ENCODE data around the gene OXT.

The OXT gene

GRCh38 chr20:3101737-3102574 is 30.5 kb downstream of the OXT start:
- Histone ChIP-seq H3K27me3 (ENCODE audit: control insufficient read depth, low read length) (no peaks in the 10 kb centered on the region), H3K4me3 (ENCODE audit: low read length) (no peak overlapping the region), H3K9me3 (ENCODE audit: control insufficient read depth, insufficient read depth, low read length) (no peaks in the 10 kb centered on the region), H3K9me2 (replicated peaks; ENCODE audit: control insufficient read depth, low read length) (no peaks in the 10 kb centered on the region), H3K4me2 (ENCODE audit: low read length) (no peak overlapping the region), H3K36me3 (ENCODE audit: control insufficient read depth, low read length) (no peaks in the 10 kb centered on the region), H4K20me1 (ENCODE audit: control insufficient read depth, insufficient read depth, low read depth, low read length) (no peaks in the 10 kb centered on the region), H3F3A (ENCODE audit: control insufficient read depth, insufficient read depth) (no peaks in the 10 kb centered on the region), H3K4me1 (ENCODE audit: control insufficient read depth, low read length) (no peaks in the 10 kb centered on the region), H3K27ac (ENCODE audit: low read depth, low read length) (no peak overlapping the region), H3K79me2 (ENCODE audit: control insufficient read depth, low read length) (no peaks in the 10 kb centered on the region)
- no peak for TF ChIP-seq CTCF (IDR thresholded peaks at IDR 0.05; ENCODE audit: low read depth, low read length, poor library complexity, severe bottlenecking)
- no peak for TF ChIP-seq EZH2phosphoT487 (IDR thresholded peaks at IDR 0.05; ENCODE audit: borderline replicate concordance, low read length)

GRCh38 chr20:3102575-3103368 is 31.4 kb downstream of the OXT start:
- Histone ChIP-seq H3K36me3 (ENCODE audit: control insufficient read depth, low read length) (no peaks in the 10 kb centered on the region), H3F3A (ENCODE audit: control insufficient read depth, insufficient read depth) (no peaks in the 10 kb centered on the region), H3K27ac (ENCODE audit: low read depth, low read length) (no peak overlapping the region), H4K20me1 (ENCODE audit: control insufficient read depth, insufficient read depth, low read depth, low read length) (no peaks in the 10 kb centered on the region), H3K4me3 (ENCODE audit: low read length) (no peak overlapping the region), H3K9me2 (replicated peaks; ENCODE audit: control insufficient read depth, low read length) (no peaks in the 10 kb centered on the region), H3K27me3 (ENCODE audit: control insufficient read depth, low read length) (no peaks in the 10 kb centered on the region), H3K4me1 (ENCODE audit: control insufficient read depth, low read length) (no peaks in the 10 kb centered on the region), H3K9me3 (ENCODE audit: control insufficient read depth, insufficient read depth, low read length) (no peaks in the 10 kb centered on the region), H3K4me2 (ENCODE audit: low read length) (no peak overlapping the region), H3K79me2 (ENCODE audit: control insufficient read depth, low read length) (no peaks in the 10 kb centered on the region)
- TF ChIP-seq EZH2phosphoT487 (IDR thresholded peaks at IDR 0.05; ENCODE audit: borderline replicate concordance, low read length): no peak
- no peak for TF ChIP-seq CTCF (IDR thresholded peaks at IDR 0.05; ENCODE audit: low read depth, low read length, poor library complexity, severe bottlenecking)

GRCh38 chr20:3103369-3104032 is 32.1 kb downstream of the OXT start:
- H4K20me1 ChIP-seq (ENCODE audit: control insufficient read depth, insufficient read depth, low read depth, low read length): no peaks in the 10 kb centered on the region
- no peaks in the 10 kb centered on the region for H3F3A ChIP-seq (ENCODE audit: control insufficient read depth, insufficient read depth)
- H3K27ac ChIP-seq (ENCODE audit: low read depth, low read length): no peak overlapping the region
- no peaks in the 10 kb centered on the region for H3K9me2 ChIP-seq (replicated peaks; ENCODE audit: control insufficient read depth, low read length)
- H3K4me1 ChIP-seq (ENCODE audit: control insufficient read depth, low read length): no peaks in the 10 kb centered on the region
- H3K79me2 ChIP-seq (ENCODE audit: control insufficient read depth, low read length): no peaks in the 10 kb centered on the region
- TF ChIP-seq EZH2phosphoT487 (IDR thresholded peaks at IDR 0.05; ENCODE audit: borderline replicate concordance, low read length) (no peak), CTCF (IDR thresholded peaks at IDR 0.05; ENCODE audit: low read depth, low read length, poor library complexity, severe bottlenecking) (no peak)
- no peak overlapping the region for H3K4me2 ChIP-seq (ENCODE audit: low read length)
- no peaks in the 10 kb centered on the region for H3K36me3 ChIP-seq (ENCODE audit: control insufficient read depth, low read length)
- H3K4me3 ChIP-seq (ENCODE audit: low read length): no peak overlapping the region
- H3K27me3 ChIP-seq (ENCODE audit: control insufficient read depth, low read length): no peaks in the 10 kb centered on the region
- H3K9me3 ChIP-seq (ENCODE audit: control insufficient read depth, insufficient read depth, low read length): no peaks in the 10 kb centered on the region
